Natural killer cell (primary cell): ENCODE measurements around the gene KRT85. TPM values are rescaled to one million over a fixed set of nuclear protein-coding genes. Genes with fewer than 3 reads are reported as not detected.

Experiments
- ATAC-seq, 3 donors: fragments of 150-1000 bp in 2 of 3; fragments of 200-7000 bp in 1 of 3; cut with Tn5 transposase; 1 replicate in 1 of 3; 2 replicates in 2 of 3; pipeline ENCODE4 v1.10.0; 2021; ENCODE audit warnings: mild to moderate bottlenecking in 2 of 3, moderate library complexity in 2 of 3
- DNase-seq, 2 donors: peaks; one replicate each; pipeline versions ENCODE4 v3.0.0 to v3.0.0-alpha.2; 2013 to 2021; ENCODE audit warnings: mixed read lengths in 1 of 2
- H3K27ac ChIP-seq: one replicate; pipeline ENCODE4 v1.5.1; 2013; ENCODE audit warnings: mild to moderate bottlenecking, low read length
- H3K27me3 ChIP-seq: one replicate; pipeline ENCODE4 v1.6.1; 2013; ENCODE audit warnings: low read length; ENCODE audit not compliant: control insufficient read depth, insufficient read depth
- H3K36me3 ChIP-seq: one replicate; pipeline ENCODE4 v1.6.1; 2013; ENCODE audit warnings: low read length; ENCODE audit not compliant: control insufficient read depth, insufficient read depth
- H3K4me1 ChIP-seq: one replicate; pipeline ENCODE4 v1.6.1; 2013; ENCODE audit warnings: low read length; ENCODE audit not compliant: control insufficient read depth, insufficient read depth
- H3K4me3 ChIP-seq: one replicate; pipeline ENCODE4 v1.5.1; 2013; ENCODE audit warnings: low read length
- H3K9me3 ChIP-seq: one replicate; pipeline ENCODE4 v1.6.1; 2013; ENCODE audit warnings: low read length; ENCODE audit not compliant: control insufficient read depth, insufficient read depth
- H3K27ac Mint-ChIP-seq, 2 donors: one replicate each; pipeline ENCODE4 v1.8.0; 2022; ENCODE audit warnings: mild to moderate bottlenecking in 2 of 2, mixed read lengths in 2 of 2, moderate library complexity in 1 of 2
- H3K27me3 Mint-ChIP-seq, 2 donors: one replicate each; pipeline ENCODE4 v1.8.0; 2022; ENCODE audit warnings: low read depth in 2 of 2, mixed read lengths in 2 of 2
- H3K36me3 Mint-ChIP-seq: one replicate; pipeline ENCODE4 v1.8.0; 2022; ENCODE audit warnings: mixed read lengths
- H3K4me1 Mint-ChIP-seq, 2 donors: one replicate each; pipeline ENCODE4 v1.8.0; 2022; ENCODE audit warnings: mixed read lengths in 2 of 2
- H3K4me3 Mint-ChIP-seq: one replicate; pipeline ENCODE4 v1.8.0; 2022; ENCODE audit warnings: mild to moderate bottlenecking, moderate library complexity, mixed read lengths
- H3K9me3 Mint-ChIP-seq, 2 donors: one replicate each; pipeline ENCODE4 v1.8.0; 2022; ENCODE audit warnings: mixed read lengths in 2 of 2
- CTCF ChIP-seq: fragments of 200-600 bp; IDR thresholded peaks from one replicate; pipeline ENCODE4 v1.8.0; 2022; ENCODE audit warnings: antibody characterized with exemption
- WGBS: methylation state at CpG from one replicate; pipeline ENCODE4 v1.1.7; 2013; ENCODE audit warnings: missing lambda C conversion rate; ENCODE audit not compliant: insufficient coverage; 5-methylcytosine and 5-hydroxymethylcytosine counted together
- intact Hi-C: fragments of 100-400 bp; cut with micrococcal nuclease; formaldehyde crosslinking; loops from one replicate; pipeline ENCODE4 v1.14.2; 2022
- total RNA-seq, 4 donors: library from RNA; stranded (reverse); fragments of 120-200 nt in 1 of 4; gene quantifications; one replicate each; pipeline versions ENCODE4 v1.2.3 to v1.2.4, GENCODE V29; 2013 to 2022

Gene KRT85
- total RNA-seq, 3 donors from 2014 or later (not counting 1 experiment from before 2014, with no cell fraction given): not detected

GRCh38 chr12:52364901-52365489 is 2.3 kb downstream of the KRT85 start:
- Mint-ChIP-seq H3K27me3 (peaks cover 44 to 61% of the 10 kb centered on the region in 2 donors), H3K36me3 (no peaks in the 10 kb centered on the region), H3K9me3 (no peaks in the 10 kb centered on the region), H3K4me1 (peaks cover 21 to 30% of the 10 kb centered on the region in 2 donors), H3K4me3 (no peak overlapping the region), H3K27ac (no peak overlapping the region)
- intact Hi-C loops: no loop called here
- TF ChIP-seq CTCF: no peak
- Histone ChIP-seq H3K27ac (no peak overlapping the region), H3K27me3 (peaks cover 24% of the 10 kb centered on the region), H3K4me1 (peaks cover 23% of the 10 kb centered on the region), H3K36me3 (no peaks in the 10 kb centered on the region), H3K4me3 (no peak overlapping the region), H3K9me3 (no peaks in the 10 kb centered on the region)
- ATAC-seq (no peak), DNase-seq (no peak)
- WGBS: 85% methylated on average over 14 of the region's 14 CpGs

- H3K4me3 ChIP-seq: no peak overlapping the region
- no peak overlapping the region for H3K27ac Mint-ChIP-seq
- no peaks in the 10 kb centered on the region for H3K9me3 ChIP-seq
- DNase-seq: no peak
- peaks cover 33% of the 10 kb centered on the region for H3K4me1 ChIP-seq
- H3K4me3 Mint-ChIP-seq: no peak overlapping the region
- H3K36me3 Mint-ChIP-seq: no peaks in the 10 kb centered on the region
- peaks cover 30 to 40% of the 10 kb centered on the region in 2 donors for H3K4me1 Mint-ChIP-seq
- no peaks in the 10 kb centered on the region for H3K9me3 Mint-ChIP-seq
- TF ChIP-seq CTCF: no peak
- peaks cover 23% of the 10 kb centered on the region for H3K27me3 ChIP-seq
- intact Hi-C loops: no loop called here
- ATAC-seq: no peak
- no peaks in the 10 kb centered on the region for H3K36me3 ChIP-seq
- WGBS: 95% methylated on average over 5 of the region's 7 CpGs
- no peak overlapping the region for H3K27ac ChIP-seq
- peaks cover 50 to 64% of the 10 kb centered on the region in 2 donors for H3K27me3 Mint-ChIP-seq
Measured at GRCh38 chr12:52364061-52364460, 3.2 kb downstream of the KRT85 start.

GRCh38 chr12:52363111-52363679 is 4.1 kb downstream of the KRT85 start:
- WGBS: 94% methylated on average over 12 of the region's 12 CpGs
- DNase-seq: no peak
- no peaks in the 10 kb centered on the region for H3K9me3 Mint-ChIP-seq

More at GRCh38 chr12:52363111-52363679, 4.1 kb downstream of the KRT85 start:
- Histone ChIP-seq H3K9me3 (no peaks in the 10 kb centered on the region), H3K27ac (no peak overlapping the region), H3K36me3 (no peaks in the 10 kb centered on the region), H3K4me1 (peaks cover 41% of the 10 kb centered on the region), H3K4me3 (no peak overlapping the region), H3K27me3 (peaks cover 19% of the 10 kb centered on the region)
- H3K4me3 Mint-ChIP-seq: no peak overlapping the region
- no peaks in the 10 kb centered on the region for H3K36me3 Mint-ChIP-seq
- no peak for TF ChIP-seq CTCF
- intact Hi-C loops: no loop called here
- no peak overlapping the region for H3K27ac Mint-ChIP-seq
- peaks cover 49 to 67% of the 10 kb centered on the region in 2 donors for H3K27me3 Mint-ChIP-seq
- ATAC-seq: no peak
- peaks cover 39 to 44% of the 10 kb centered on the region in 2 donors for H3K4me1 Mint-ChIP-seq
